GM06990 (cell line): ENCODE data around the gene BSG.

Experiments used
- DNase-seq: peaks from one replicate; pipeline ENCODE4 v3.0.0-alpha.2; 2011; ENCODE audit not compliant: insufficient read length; ENCODE audit errors: extremely low read depth
- H3K27me3 ChIP-seq: replicated peaks from 2 replicates; pipeline ENCODE4 v1.6.0; 2011; ENCODE audit warnings: low read length; ENCODE audit not compliant: control insufficient read depth, insufficient read depth
- H3K36me3 ChIP-seq: 2 replicates; pipeline ENCODE4 v1.5.1; 2011; ENCODE audit warnings: low read length; ENCODE audit not compliant: control insufficient read depth, insufficient read depth
- H3K4me3 ChIP-seq: replicated peaks from 2 replicates; pipeline ENCODE4 v1.5.1; 2011; ENCODE audit warnings: low read depth, mild to moderate bottlenecking, control low read depth, low read length
- TF ChIP-seq, protein P1 (sequence below): IDR thresholded peaks from 2 replicates; pipeline ENCODE4 v1.5.1; 2011; ENCODE audit warnings: low read length, control low read depth, mild to moderate bottlenecking, inconsistent platforms; ENCODE audit not compliant: insufficient read depth, poor library complexity, severe bottlenecking

The BSG gene

GRCh38 chr19:591099-591958 is 18.9 kb downstream of the BSG start:
- TF ChIP-seq, protein P1, sequence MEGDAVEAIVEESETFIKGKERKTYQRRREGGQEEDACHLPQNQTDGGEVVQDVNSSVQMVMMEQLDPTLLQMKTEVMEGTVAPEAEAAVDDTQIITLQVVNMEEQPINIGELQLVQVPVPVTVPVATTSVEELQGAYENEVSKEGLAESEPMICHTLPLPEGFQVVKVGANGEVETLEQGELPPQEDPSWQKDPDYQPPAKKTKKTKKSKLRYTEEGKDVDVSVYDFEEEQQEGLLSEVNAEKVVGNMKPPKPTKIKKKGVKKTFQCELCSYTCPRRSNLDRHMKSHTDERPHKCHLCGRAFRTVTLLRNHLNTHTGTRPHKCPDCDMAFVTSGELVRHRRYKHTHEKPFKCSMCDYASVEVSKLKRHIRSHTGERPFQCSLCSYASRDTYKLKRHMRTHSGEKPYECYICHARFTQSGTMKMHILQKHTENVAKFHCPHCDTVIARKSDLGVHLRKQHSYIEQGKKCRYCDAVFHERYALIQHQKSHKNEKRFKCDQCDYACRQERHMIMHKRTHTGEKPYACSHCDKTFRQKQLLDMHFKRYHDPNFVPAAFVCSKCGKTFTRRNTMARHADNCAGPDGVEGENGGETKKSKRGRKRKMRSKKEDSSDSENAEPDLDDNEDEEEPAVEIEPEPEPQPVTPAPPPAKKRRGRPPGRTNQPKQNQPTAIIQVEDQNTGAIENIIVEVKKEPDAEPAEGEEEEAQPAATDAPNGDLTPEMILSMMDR = no peak
- no peaks in the 10 kb centered on the region; the same call in 1 of the 2 replicates for H3K27me3 ChIP-seq
- no peak overlapping the region for H3K4me3 ChIP-seq
- no peak for DNase-seq
- no peaks in the 10 kb centered on the region for H3K36me3 ChIP-seq

- TF ChIP-seq, protein P1 = no peak
- DNase-seq = no peak
Observed at GRCh38 chr19:592101-592500, 19.7 kb downstream of the BSG start.

GRCh38 chr19:593055-593454 is 20.7 kb downstream of the BSG start:
- Histone ChIP-seq H3K4me3 (no peak overlapping the region), H3K27me3 (no peaks in the 10 kb centered on the region; the same call in 1 of the 2 replicates), H3K36me3 (no peaks in the 10 kb centered on the region)
- DNase-seq = no peak
- TF ChIP-seq, protein P1 = no peak

More at GRCh38 chr19:592101-592500, 19.7 kb downstream of the BSG start:
- H3K4me3 ChIP-seq = no peak overlapping the region
- no peaks in the 10 kb centered on the region; the same call in 1 of the 2 replicates for H3K27me3 ChIP-seq
- H3K36me3 ChIP-seq = no peaks in the 10 kb centered on the region

DNA sequence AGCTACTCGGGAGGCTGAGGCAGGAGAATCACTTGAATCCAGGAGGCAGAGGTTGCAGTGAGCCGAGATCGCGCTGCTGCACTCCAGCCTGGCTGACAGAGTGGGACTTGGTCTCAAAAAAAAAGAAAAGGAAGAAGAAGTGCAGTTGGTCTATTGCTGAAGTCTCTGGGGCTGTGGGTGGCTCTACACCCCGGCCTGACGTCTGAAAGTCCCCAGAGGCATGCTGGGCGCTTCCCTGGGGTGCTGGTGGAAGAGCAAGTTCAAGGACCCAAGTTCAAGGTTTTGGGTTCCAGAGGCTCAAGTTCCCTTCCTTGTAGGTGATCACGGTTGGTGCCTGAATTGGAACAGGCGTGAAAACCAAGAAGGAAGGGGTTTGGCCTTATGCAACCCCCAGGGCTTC is 21.1 kb downstream of the BSG start:
- Histone ChIP-seq H3K27me3 (no peaks in the 10 kb centered on the region; the same call in 1 of the 2 replicates), H3K4me3 (no peak overlapping the region), H3K36me3 (no peaks in the 10 kb centered on the region)
- no peak for DNase-seq
- TF ChIP-seq, protein P1 = no peak

DNA sequence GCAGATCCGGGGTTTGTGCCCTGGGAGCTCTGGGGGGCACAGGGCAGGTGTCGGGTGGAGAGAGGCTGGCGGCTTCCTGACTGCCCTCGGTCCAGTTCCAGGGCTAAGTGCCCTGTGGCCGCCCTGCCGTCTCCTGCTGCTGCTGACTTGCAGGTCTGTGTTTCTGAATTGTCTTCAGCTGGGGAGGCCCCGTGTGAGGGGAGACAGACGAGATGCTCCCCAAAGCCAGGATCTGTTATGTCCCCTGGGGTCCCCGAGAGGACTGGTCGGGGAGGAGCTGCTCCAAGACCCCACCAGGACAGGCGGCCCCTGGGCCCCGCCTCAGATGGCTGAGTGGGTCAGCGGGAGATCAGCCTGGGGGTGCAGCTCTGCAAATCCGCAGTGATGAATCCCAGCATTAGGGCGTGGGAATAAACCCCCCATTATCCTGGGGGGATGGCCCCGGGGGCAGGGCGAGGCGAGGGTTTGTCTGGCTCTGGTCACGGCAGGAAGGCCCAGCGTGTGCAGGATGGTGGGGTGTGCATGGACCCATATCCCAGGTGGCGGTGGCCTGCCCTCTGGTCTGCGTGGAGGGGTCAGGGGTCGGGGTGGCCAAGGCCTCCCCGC is 22.0 kb downstream of the BSG start:
- TF ChIP-seq, protein P1 = no peak
- Histone ChIP-seq H3K36me3 (no peaks in the 10 kb centered on the region), H3K27me3 (no peaks in the 10 kb centered on the region; the same call in 1 of the 2 replicates), H3K4me3 (no peak overlapping the region)
- DNase-seq = no peak
